GM12878 (cell line): ENCODE measurements around the gene MEIS1. TPM values are rescaled to one million over a fixed set of nuclear protein-coding genes. Genes with fewer than 3 reads are reported as not detected.

Experiments used
- ATAC-seq: fragments of 200-7000 bp; cut with Tn5 transposase; 3 replicates; pipeline ENCODE4 v1.9.1; 2020; ENCODE audit warnings: mild to moderate bottlenecking, moderate library complexity
- BruUV-seq: library from RNA; stranded (reverse); fragments of 400-500 nt; replicated peaks from 2 replicates; lab custom pipeline; 2021; lab: Mats Ljungman, UMichigan
- CTCF ChIA-PET: fragments of 300-600 bp; sonication (Branson Sonifier 250); formaldehyde crosslinking; extraction: SDS; loops from one replicate; lab custom pipeline; 2021; ENCODE audit warnings: inconsistent platforms; lab: Yijun Ruan, JAX
- POLR2A ChIA-PET: fragments of 350-600 bp; formaldehyde crosslinking; extraction: SDS; loops from one replicate; lab custom pipeline; 2021; ENCODE audit warnings: inconsistent platforms; lab: Charles Lee
- RAD21 ChIA-PET: fragments of 300-600 bp; sonication (Branson Sonifier 250); formaldehyde crosslinking; loops from one replicate; lab custom pipeline; 2023; ENCODE audit warnings: antibody characterized with exemption; ENCODE audit not compliant: unreplicated experiment; lab: Charles Lee
- SMC1A ChIA-PET: fragments of 300-600 bp; sonication (Branson Sonifier 250); formaldehyde crosslinking; loops from one replicate; lab custom pipeline; 2023; ENCODE audit not compliant: unreplicated experiment, uncharacterized antibody; lab: Charles Lee
- DNase-seq: peaks from one replicate; pipeline ENCODE4 v3.0.0-alpha.2; 2011; ENCODE audit warnings: low read depth, low spot score
- FAIRE-seq: peaks from 3 replicates; lab custom pipeline; 2011; peaks lifted over from hg19 to GRCh38; lab: Jason Lieb, UNC
- H2AFZ ChIP-seq: 2 replicates; pipeline ENCODE4 v1.6.0; 2011; ENCODE audit warnings: low read depth, low read length, control low read depth; ENCODE audit not compliant: control insufficient read depth
- H3K27ac ChIP-seq: 2 replicates; pipeline ENCODE4 v1.5.1; 2011; ENCODE audit warnings: control low read depth; ENCODE audit not compliant: control insufficient read depth, insufficient read depth
- H3K27me3 ChIP-seq, 2 experiments: replicated peaks in 1 of 2; 2 replicates each; pipeline versions ENCODE4 v1.6.0 to v1.6.1; 2011; ENCODE audit warnings: low read length in 1 of 2; ENCODE audit not compliant: control insufficient read depth in 2 of 2, insufficient read depth in 2 of 2
- H3K36me3 ChIP-seq, 2 experiments: 2 replicates each; pipeline ENCODE4 v1.5.1; 2011; ENCODE audit warnings: low read length in 1 of 2; ENCODE audit not compliant: control insufficient read depth in 2 of 2, insufficient read depth in 2 of 2
- H3K4me1 ChIP-seq: 2 replicates; pipeline ENCODE4 v1.6.1; 2011; ENCODE audit warnings: mild to moderate bottlenecking, low read length, moderate library complexity, mixed read lengths; ENCODE audit not compliant: control insufficient read depth, insufficient read depth
- H3K4me2 ChIP-seq: 2 replicates; pipeline ENCODE4 v1.6.0; 2011; ENCODE audit warnings: control low read depth; ENCODE audit not compliant: control insufficient read depth, insufficient read depth
- H3K4me3 ChIP-seq: fragments of 200-600 bp; sonication (generic); 2 replicates; pipeline ENCODE4 v1.5.1; 2016
- H3K79me2 ChIP-seq: 2 replicates; pipeline ENCODE4 v1.6.0; 2011; ENCODE audit warnings: low read length; ENCODE audit not compliant: control insufficient read depth, insufficient read depth
- H3K9ac ChIP-seq: 2 replicates; pipeline ENCODE4 v1.8.0; 2011; ENCODE audit warnings: low read length, control low read depth, mixed read lengths; ENCODE audit not compliant: control insufficient read depth, insufficient read depth
- H3K9me3 ChIP-seq: replicated peaks from 3 replicates; pipeline ENCODE4 v1.5.1; 2011; ENCODE audit warnings: mild to moderate bottlenecking, low read length; ENCODE audit not compliant: control insufficient read depth, insufficient read depth
- H4K20me1 ChIP-seq: 2 replicates; pipeline ENCODE4 v1.6.0; 2011; ENCODE audit not compliant: control insufficient read depth, insufficient read depth
- ATF7 ChIP-seq: fragments of 450-650 bp; IDR thresholded peaks from 2 replicates; pipeline ENCODE4 v1.6.1; 2016; ENCODE audit warnings: low read depth, mild to moderate bottlenecking
- DPF2 ChIP-seq: fragments of 450-650 bp; IDR thresholded peaks from 2 replicates; pipeline ENCODE4 v1.6.1; 2017; ENCODE audit warnings: mild to moderate bottlenecking
- GATAD2B ChIP-seq: fragments of 450-650 bp; conservative IDR thresholded peaks from 2 replicates; pipeline ENCODE4 v1.6.1; 2017; ENCODE audit warnings: low read depth, mild to moderate bottlenecking, moderate library complexity
- IRF5 ChIP-seq: fragments of 450-650 bp; IDR thresholded peaks from 2 replicates; pipeline ENCODE4 v1.6.1; 2017; ENCODE audit warnings: borderline replicate concordance
- MTA2 ChIP-seq: fragments of 450-650 bp; IDR thresholded peaks from 2 replicates; pipeline ENCODE4 v1.6.1; 2016; ENCODE audit warnings: low read depth, mild to moderate bottlenecking, moderate library complexity
- NRF1 ChIP-seq: conservative IDR thresholded peaks from 2 replicates; pipeline ENCODE4 v1.6.1; 2011; ENCODE audit warnings: mild to moderate bottlenecking, low read depth, low read length, improper control_type of control experiment
- POLR2A ChIP-seq: IDR thresholded peaks from 2 replicates; pipeline ENCODE4 v1.6.1; 2011; ENCODE audit warnings: low read depth, mild to moderate bottlenecking, low read length
- SMC3 ChIP-seq: IDR thresholded peaks from 2 replicates; pipeline ENCODE4 v1.6.1; 2011; ENCODE audit warnings: low read length, improper control_type of control experiment, borderline replicate concordance
- SP1 ChIP-seq: IDR thresholded peaks from one replicate; pipeline ENCODE4 v1.6.1; 2011; ENCODE audit warnings: low read depth, low read length
- TCF12 ChIP-seq: IDR thresholded peaks from 2 replicates; pipeline ENCODE4 v1.6.1; 2011; ENCODE audit warnings: low read depth, mild to moderate bottlenecking, low read length
- USF2 ChIP-seq: IDR thresholded peaks from 2 replicates; pipeline ENCODE4 v1.6.1; 2011; ENCODE audit warnings: low read depth, low read length, improper control_type of control experiment, borderline replicate concordance
- ZBTB11 ChIP-seq: fragments of 450-650 bp; formaldehyde crosslinking; IDR thresholded peaks from 2 replicates; pipeline ENCODE4 v1.5.0; 2022; ENCODE audit warnings: mild to moderate bottlenecking, missing genetic modification characterization
- WGBS: methylation state at CpG from one replicate; pipeline ENCODE4 v1.1.6; 2016; ENCODE audit warnings: low lambda C conversion rate; ENCODE audit not compliant: insufficient replicate concordance, insufficient coverage; ENCODE audit errors: missing lambda C conversion rate; 5-methylcytosine and 5-hydroxymethylcytosine counted together
- in situ Hi-C: fragments of 300-500 bp; cut with MboI; formaldehyde crosslinking; loops from 9 replicates; pipeline ENCODE4 v1.14.3; 2018; ENCODE audit warnings: mixed read lengths
- intact Hi-C: fragments of 100-400 bp; cut with micrococcal nuclease; formaldehyde crosslinking; loops from one replicate; pipeline ENCODE4 v1.14.2; 2022; ENCODE audit not compliant: unreplicated experiment
- polyA plus RNA-seq, 11 experiments: library from polyadenylated mRNA; depleted of rRNA in 4 of 11; unstranded in 6 of 11; stranded (reverse) in 5 of 11; fragments of >200 nt; fragmentation: Nextera tagmentation in 4 of 11; fragmentation: Illumina TruSeq in 1 of 11; extraction: Ambion mirVana in 4 of 11; extraction: Trizol in 1 of 11; gene quantifications; 1 replicate in 1 of 11; 2 replicates in 10 of 11; pipeline versions ENCODE4 v1.2.1 to v1.2.3, GENCODE V29; 2011 to 2016; ENCODE audit warnings: inconsistent platforms in 2 of 11, missing spikeins in 2 of 11, low read depth in 1 of 11
- total RNA-seq, 4 experiments: library from RNA; depleted of rRNA in 3 of 4; stranded (reverse); fragments of >200 nt in 3 of 4; fragmentation: Illumina TruSeq in 1 of 4; extraction: Trizol in 1 of 4; gene quantifications; 2 replicates each; pipeline versions ENCODE4 v1.2.1 to v1.2.3, GENCODE V29; 2013 to 2021

The MEIS1 gene
- total and polyA plus RNA-seq, 10 of the 15 experiments (the other 5 are each of a cell fraction or from before 2014, with no cell fraction given): 0.04 to 0.31 (median 0.14) TPM; not detected in 6

DNA sequence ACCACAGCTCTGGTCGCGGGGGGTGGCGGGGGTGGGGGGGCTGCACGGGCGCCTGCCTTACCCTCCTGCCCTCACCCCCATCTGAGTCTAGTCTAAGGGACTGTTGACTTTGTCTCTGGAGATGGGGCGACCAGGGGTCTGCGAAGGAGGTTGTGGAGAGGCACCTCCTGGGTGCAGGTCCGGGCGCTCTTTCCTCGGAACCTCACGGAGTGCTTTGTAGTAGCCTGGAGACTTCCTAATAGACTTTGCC is 141.3 kb downstream of the MEIS1 start (continued):
- TF ChIP-seq IRF5 (no peak), SP1 (no peak)
- TF ChIP-seq, all 136 proteins: peak for 0

DNA sequence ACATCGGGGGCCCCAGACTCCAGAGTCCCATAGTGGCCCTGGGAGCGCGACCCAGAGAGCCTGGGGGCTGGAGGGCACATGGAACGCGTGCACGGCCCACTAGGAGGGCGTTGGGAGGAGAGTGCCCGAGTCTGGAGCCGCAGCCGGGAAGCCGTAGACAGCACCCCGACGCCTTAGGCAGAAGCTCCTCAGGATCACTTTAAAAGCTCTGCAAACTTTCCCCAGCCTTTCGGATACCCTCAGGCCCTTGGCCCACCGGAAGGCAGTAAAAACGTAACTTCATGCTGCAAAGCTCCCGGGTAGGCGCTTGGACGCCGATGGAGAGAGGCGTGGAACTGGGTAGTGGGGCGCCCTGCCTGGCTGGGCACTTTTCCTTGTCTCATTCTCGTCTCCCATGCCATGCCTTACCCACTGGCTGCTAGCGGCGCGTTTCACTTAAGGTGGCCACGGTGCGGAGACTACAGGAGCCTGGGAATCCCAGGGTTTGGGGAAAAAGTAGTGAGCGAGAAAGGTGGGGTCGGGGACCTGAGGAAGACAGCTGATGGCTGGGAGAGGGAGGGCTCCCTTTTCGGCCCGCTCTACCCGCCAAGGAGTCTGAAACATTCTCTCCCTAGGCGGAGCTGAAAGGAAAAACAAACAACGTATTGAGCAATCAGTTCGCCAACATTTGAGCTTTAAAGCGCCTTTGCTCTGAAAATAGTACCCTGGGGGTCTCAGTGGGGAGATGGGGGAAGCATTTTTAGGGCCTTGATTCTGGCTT is 141.8 kb downstream of the MEIS1 start:
- ChIA-PET POLR2A (no interaction called here), SMC1A (no interaction called here), RAD21 (no interaction called here), CTCF (no interaction called here)
- FAIRE-seq (no peak), DNase-seq (no peak), ATAC-seq (no peak)
- Histone ChIP-seq H3K79me2 (no peaks in the 10 kb centered on the region), H3K4me3 (no peak overlapping the region), H3K9me3 (no peaks in the 10 kb centered on the region), H3K27ac (no peak overlapping the region), H2AFZ (no peak overlapping the region), H3K4me1 (no peaks in the 10 kb centered on the region), H3K27me3 (peaks cover 7 to 15% of the 10 kb centered on the region in 2 experiments), H4K20me1 (no peaks in the 10 kb centered on the region), H3K9ac (no peak overlapping the region), H3K4me2 (no peak overlapping the region), H3K36me3 (no peaks in the 10 kb centered on the region)
- intact Hi-C loops (no loop called here), in situ Hi-C loops (no loop called here)
- no TSS peak for BruUV-seq
- 15% methylated on average over 35 of the region's 37 CpGs for WGBS
- no peak for TF ChIP-seq SMC3
- no peak for TF ChIP-seq USF2
- TF ChIP-seq IRF5: no peak
- no peak for TF ChIP-seq DPF2
- TF ChIP-seq TCF12: no peak
- no peak for TF ChIP-seq POLR2A
- TF ChIP-seq MTA2: no peak
- TF ChIP-seq ZBTB11 (CRISPR knock-in tag): no peak
- TF ChIP-seq GATAD2B: no peak
- no peak for TF ChIP-seq ATF7
- no peak for TF ChIP-seq NRF1
